ENCODE results near the gene SUN1. TPM values are rescaled to one million over a fixed set of nuclear protein-coding genes. Genes with fewer than 3 reads are reported as not detected.

Gene SUN1
- total RNA-seq, 4 donors from 2014 or later = 113 to 259 (median 192) TPM

- no peaks in the 10 kb centered on the region for H3K9me3 ChIP-seq
- H3K27ac ChIP-seq = no peak overlapping the region
- peaks cover 0 to 84% (median 0%) of the 10 kb centered on the region in 3 donors for H3K36me3 ChIP-seq
- H3K27me3 ChIP-seq = no peaks in the 10 kb centered on the region
- H3K4me3 ChIP-seq = no peak overlapping the region
- no peak for DNase-seq
- TF ChIP-seq CTCF (IDR thresholded peaks at IDR 0.05) (no peak), POLR2A (IDR thresholded peaks at IDR 0.05) (no peak)
- H3K4me1 ChIP-seq = no peaks in the 10 kb centered on the region
Measured at GRCh38 chr7:891805-892204, 59.5 kb downstream of the SUN1 start.

GRCh38 chr7:892648-893593 is 60.6 kb downstream of the SUN1 start:
- DNase-seq = no peak
- H3K4me1 ChIP-seq = no peaks in the 10 kb centered on the region
- peaks cover 0 to 83% (median 0%) of the 10 kb centered on the region in 3 donors for H3K36me3 ChIP-seq
- H3K27ac ChIP-seq = no peak overlapping the region
- no peak overlapping the region for H3K4me3 ChIP-seq
- no peak for TF ChIP-seq CTCF (IDR thresholded peaks at IDR 0.05)
- no peak for TF ChIP-seq POLR2A (IDR thresholded peaks at IDR 0.05)
- no peaks in the 10 kb centered on the region for H3K27me3 ChIP-seq
- H3K9me3 ChIP-seq = no peaks in the 10 kb centered on the region

- peaks cover 0 to 83% (median 0%) of the 10 kb centered on the region in 3 donors for H3K36me3 ChIP-seq
- TF ChIP-seq POLR2A (IDR thresholded peaks at IDR 0.05) (no peak), CTCF (IDR thresholded peaks at IDR 0.05) (no peak)
- no peak overlapping the region for H3K4me3 ChIP-seq
- H3K4me1 ChIP-seq = no peaks in the 10 kb centered on the region
- no peaks in the 10 kb centered on the region for H3K9me3 ChIP-seq
- no peaks in the 10 kb centered on the region for H3K27me3 ChIP-seq
- H3K27ac ChIP-seq = no peak overlapping the region
- DNase-seq = no peak
Measured at GRCh38 chr7:893686-894085, 61.4 kb downstream of the SUN1 start.

DNA sequence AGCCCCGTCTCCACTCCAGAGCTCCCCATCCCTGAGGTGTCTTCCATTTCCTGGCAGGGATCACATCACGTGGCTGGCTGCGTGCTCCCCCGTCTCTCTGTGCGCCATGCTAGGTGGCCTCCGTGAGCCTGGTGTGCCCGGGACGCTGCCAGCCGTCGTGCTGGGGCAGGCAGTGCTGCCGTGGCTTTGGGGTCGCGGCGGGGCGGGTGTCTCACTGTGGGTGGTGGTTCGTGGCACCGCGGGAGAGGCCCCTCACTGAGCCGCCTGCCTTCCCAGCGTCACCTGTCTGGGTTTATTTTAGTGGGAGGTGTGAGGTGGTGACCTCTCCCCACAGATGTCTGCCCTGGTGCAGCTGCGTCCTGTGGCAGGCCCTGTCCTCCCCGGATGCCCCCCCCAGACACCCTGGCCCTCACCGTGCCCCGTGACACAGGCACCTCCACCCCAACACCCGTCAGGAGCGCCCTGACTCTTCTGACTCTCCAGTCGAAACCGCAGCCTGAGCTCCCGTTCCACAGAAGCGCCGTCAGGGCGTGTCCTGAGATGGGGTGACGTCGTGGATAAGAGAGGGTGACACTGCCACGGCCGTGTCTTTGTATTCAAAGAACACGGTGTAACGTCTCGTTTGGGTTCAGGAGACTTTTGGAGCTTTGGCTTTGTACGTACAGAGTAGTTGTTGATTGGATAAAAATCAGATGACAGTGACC is 62.0 kb downstream of the SUN1 start:
- no peaks in the 10 kb centered on the region for H3K27me3 ChIP-seq
- H3K27ac ChIP-seq = no peak overlapping the region
- no peak for DNase-seq
- peaks cover 0 to 83% (median 0%) of the 10 kb centered on the region in 3 donors for H3K36me3 ChIP-seq
- H3K4me3 ChIP-seq = no peak overlapping the region
- TF ChIP-seq CTCF (IDR thresholded peaks at IDR 0.05) (no peak), POLR2A (IDR thresholded peaks at IDR 0.05) (no peak)
- no peaks in the 10 kb centered on the region for H3K4me1 ChIP-seq
- H3K9me3 ChIP-seq = no peaks in the 10 kb centered on the region

GRCh38 chr7:894927-895450 is 62.7 kb downstream of the SUN1 start:
- H3K27ac ChIP-seq = no peak overlapping the region
- no peak for DNase-seq
- no peaks in the 10 kb centered on the region for H3K9me3 ChIP-seq
- TF ChIP-seq CTCF (IDR thresholded peaks at IDR 0.05) (no peak), POLR2A (IDR thresholded peaks at IDR 0.05) (no peak)
- H3K4me3 ChIP-seq = no peak overlapping the region
- peaks cover 0 to 89% (median 0%) of the 10 kb centered on the region in 3 donors for H3K36me3 ChIP-seq
- H3K27me3 ChIP-seq = no peaks in the 10 kb centered on the region
- H3K4me1 ChIP-seq = no peaks in the 10 kb centered on the region
